ENCODE results near the gene BLACAT1.

- TF ChIP-seq CTCF (IDR thresholded peaks at IDR 0.05) (no peak), POLR2AphosphoS5 (IDR thresholded peaks at IDR 0.05; ENCODE audit: low read depth, low read length) (no peak)
Observed at GRCh38 chr1:205444300-205444930, 11.4 kb downstream of the BLACAT1 start.

Data from Panc1 (cell line).